K562 (cell line): ENCODE measurements around the gene LTBP2. TPM values are rescaled to one million over a fixed set of nuclear protein-coding genes. Genes with fewer than 3 reads are reported as not detected.

Experiments used
- ATAC-seq: fragments of 200-7000 bp; cut with Tn5 transposase; 3 replicates; pipeline ENCODE4 v1.9.1; 2020; ENCODE audit warnings: moderate library complexity
- BruUV-seq: library from RNA; stranded (reverse); fragments of 400-500 nt; replicated peaks from 2 replicates; lab custom pipeline; 2021; lab: Mats Ljungman, UMichigan
- CTCF ChIA-PET: fragments of 300-600 bp; formaldehyde crosslinking; extraction: SDS; loops from one replicate; lab custom pipeline; 2021; ENCODE audit warnings: low intra/inter-chr PET ratio; lab: Yijun Ruan, JAX
- POLR2A ChIA-PET: fragments of 300-600, 350-650 bp; sonication (Branson Sonifier 250); formaldehyde crosslinking; extraction: SDS; loops from one replicate; lab custom pipeline; 2021; ENCODE audit warnings: antibody characterized with exemption, inconsistent platforms; lab: Yijun Ruan, JAX
- DNase-seq, 4 experiments: peaks; one replicate each; pipeline versions ENCODE4 v3.0.0 to v3.0.0-alpha.2; 2011 to 2018; ENCODE audit warnings: low spot score in 3 of 4, mixed read lengths in 3 of 4; ENCODE audit errors: extremely low read depth in 1 of 4
- FAIRE-seq: peaks from 2 replicates; lab custom pipeline; 2011; peaks lifted over from hg19 to GRCh38; lab: Jason Lieb, UNC
- H2AFZ ChIP-seq: 2 replicates; pipeline ENCODE4 v1.6.0; 2011; ENCODE audit warnings: low read depth, low read length, control low read depth, inconsistent platforms
- H3K27ac ChIP-seq: fragments of 200-600 bp; 3 replicates; pipeline ENCODE4 v1.8.0; 2011; ENCODE audit warnings: low read depth, mild to moderate bottlenecking, control low read depth, inconsistent platforms, low read length, moderate library complexity, mixed read lengths; ENCODE audit errors: extremely low read depth
- H3K27me3 ChIP-seq, 2 experiments: fragments of 300-600 bp in 1 of 2; 2 replicates in 1 of 2; 3 replicates in 1 of 2; pipeline versions ENCODE4 v1.6.0 to v1.8.0; 2011; ENCODE audit warnings: inconsistent platforms in 2 of 2, low read length in 2 of 2, mild to moderate bottlenecking in 1 of 2, mixed read lengths in 1 of 2, moderate library complexity in 1 of 2; ENCODE audit not compliant: control insufficient read depth in 2 of 2, insufficient read depth in 2 of 2
- H3K36me3 ChIP-seq: fragments of 300-600 bp; 3 replicates; pipeline ENCODE4 v1.8.0; 2011; ENCODE audit warnings: mild to moderate bottlenecking, low read length, inconsistent platforms; ENCODE audit not compliant: control insufficient read depth, insufficient read depth
- H3K4me1 ChIP-seq, 2 experiments: fragments of 200-600 bp in 1 of 2; replicated peaks in 1 of 2; 2 replicates in 1 of 2; 3 replicates in 1 of 2; pipeline versions ENCODE4 v1.5.1 to v1.8.0; 2011; ENCODE audit warnings: inconsistent platforms in 2 of 2, low read length in 2 of 2, mild to moderate bottlenecking in 1 of 2, mixed read lengths in 1 of 2, moderate library complexity in 1 of 2; ENCODE audit not compliant: control insufficient read depth in 2 of 2, insufficient read depth in 2 of 2
- H3K4me2 ChIP-seq: 2 replicates; pipeline ENCODE4 v1.6.1; 2011; ENCODE audit warnings: low read length, control low read depth, inconsistent platforms, mixed read lengths; ENCODE audit not compliant: insufficient read depth
- H3K4me3 ChIP-seq: fragments of 200-600 bp; sonication (generic), shearing (Covaris generic); 2 replicates; pipeline ENCODE4 v1.5.1; 2016; ENCODE audit warnings: control low read depth, inconsistent platforms
- H3K79me2 ChIP-seq: fragments of 200-600 bp; 3 replicates; pipeline ENCODE4 v1.8.0; 2011; ENCODE audit warnings: low read length, inconsistent platforms; ENCODE audit not compliant: control insufficient read depth, insufficient read depth
- H3K9ac ChIP-seq, 2 experiments: 2 replicates each; pipeline versions ENCODE4 v1.6.0 to v1.6.1; 2011; ENCODE audit warnings: low read depth in 2 of 2, low read length in 2 of 2, control low read depth in 1 of 2, inconsistent platforms in 1 of 2, mild to moderate bottlenecking in 1 of 2, mixed read lengths in 1 of 2; ENCODE audit not compliant: insufficient read depth in 1 of 2
- H3K9me1 ChIP-seq: one replicate; pipeline ENCODE4 v1.6.0; 2011; ENCODE audit warnings: inconsistent platforms, mild to moderate bottlenecking, low read length, moderate library complexity; ENCODE audit not compliant: control insufficient read depth, insufficient read depth
- H3K9me3 ChIP-seq: replicated peaks from 2 replicates; pipeline ENCODE4 v1.5.1; 2011; ENCODE audit warnings: low read depth, low read length, inconsistent platforms; ENCODE audit not compliant: control insufficient read depth, insufficient read depth
- H4K20me1 ChIP-seq: replicated peaks from 2 replicates; pipeline ENCODE4 v1.6.1; 2011; ENCODE audit warnings: low read length, inconsistent platforms, mixed read lengths; ENCODE audit not compliant: control insufficient read depth, insufficient read depth
- C11orf30 ChIP-seq: fragments of 450-650 bp; IDR thresholded peaks from 2 replicates; pipeline ENCODE4 v1.6.1; 2016; ENCODE audit warnings: low read depth, mild to moderate bottlenecking
- ELF1 ChIP-seq: fragments of 200-800 bp; sonication (Bioruptor generic); IDR thresholded peaks from 2 replicates; pipeline ENCODE4 v1.6.1; 2016; ENCODE audit warnings: missing genetic modification characterization, missing compliant biosample characterization
- FOXJ2 ChIP-seq: fragments of 200-800 bp; sonication (Bioruptor generic); IDR thresholded peaks from 2 replicates; pipeline ENCODE4 v1.6.1; 2016; ENCODE audit warnings: missing genetic modification characterization, missing compliant biosample characterization
- GTF2B ChIP-seq: IDR thresholded peaks from 2 replicates; pipeline ENCODE4 v1.6.1; 2011; ENCODE audit not compliant: insufficient read length; ENCODE audit errors: extremely low read depth
- KAT7 ChIP-seq: sonication (generic); formaldehyde crosslinking; IDR thresholded peaks from 2 replicates; pipeline ENCODE4 v1.8.0; 2022; ENCODE audit warnings: missing genetic modification reagents, mild to moderate bottlenecking, borderline replicate concordance
- RFX1 ChIP-seq: fragments of 450-650 bp; IDR thresholded peaks from 2 replicates; pipeline ENCODE4 v1.6.1; 2016; ENCODE audit warnings: mild to moderate bottlenecking, moderate library complexity
- RREB1 ChIP-seq: fragments of 250-450 bp; sonication (Bioruptor Pico); IDR thresholded peaks from 2 replicates; pipeline ENCODE4 v1.4.0; 2020
- SFPQ ChIP-seq: fragments of 200-400 bp; formaldehyde crosslinking; IDR thresholded peaks from 2 replicates; pipeline ENCODE4 v1.6.1; 2017; ENCODE audit warnings: mild to moderate bottlenecking, low read depth, low read length, moderate library complexity
- SMAD3 ChIP-seq: fragments of 450-650 bp; formaldehyde crosslinking; conservative IDR thresholded peaks from 2 replicates; pipeline ENCODE4 v1.4.0; 2020; ENCODE audit warnings: mild to moderate bottlenecking
- SPI1 ChIP-seq: IDR thresholded peaks from 2 replicates; pipeline ENCODE4 v1.6.1; 2011; ENCODE audit warnings: low read depth, low read length, control low read depth, borderline replicate concordance
- VEZF1 ChIP-seq: fragments of 200-800 bp; sonication (Bioruptor generic); IDR thresholded peaks from 2 replicates; pipeline ENCODE4 v1.6.1; 2017; ENCODE audit warnings: missing genetic modification characterization, missing compliant biosample characterization
- ZNF316 ChIP-seq: fragments of 450-650 bp; IDR thresholded peaks from 2 replicates; pipeline ENCODE4 v1.6.1; 2016
- ZNF57 ChIP-seq: fragments of 450-650 bp; formaldehyde crosslinking; IDR thresholded peaks from 2 replicates; pipeline ENCODE4 v1.4.0; 2020; ENCODE audit warnings: mild to moderate bottlenecking, moderate library complexity
- ZZZ3 ChIP-seq: fragments of 450-650 bp; IDR thresholded peaks from 2 replicates; pipeline ENCODE4 v1.6.1; 2016; ENCODE audit warnings: antibody characterized with exemption, mild to moderate bottlenecking, moderate library complexity
- in situ Hi-C: fragments of 300-500 bp; cut with MboI; formaldehyde crosslinking; loops from 4 replicates; pipeline ENCODE4 v1.15.0; 2018; ENCODE audit warnings: inconsistent platforms, mixed read lengths
- intact Hi-C: fragments of 100-400 bp; cut with micrococcal nuclease; formaldehyde crosslinking; loops from 2 replicates; pipeline ENCODE4 v1.14.2; 2022
- polyA plus RNA-seq, 8 experiments: library from polyadenylated mRNA; depleted of rRNA in 4 of 8; stranded (reverse) in 5 of 8; unstranded in 3 of 8; fragments of >200 nt; fragmentation: Nextera tagmentation in 2 of 8; fragmentation: Illumina TruSeq in 1 of 8; extraction: Ambion mirVana in 2 of 8; extraction: Trizol in 1 of 8; gene quantifications; 2 replicates each; pipeline versions ENCODE4 v1.2.1 to v1.2.3, GENCODE V29; 2011 to 2014; ENCODE audit warnings: inconsistent platforms in 1 of 8, missing spikeins in 1 of 8
- total RNA-seq, 7 experiments: library from RNA; depleted of rRNA in 6 of 7; stranded (reverse); fragments of >200 nt in 6 of 7; fragmentation: Illumina TruSeq in 2 of 7; extraction: Trizol in 2 of 7; gene quantifications; 2 replicates each; pipeline versions ENCODE4 v1.2.1 to v1.2.3, GENCODE V29; 2011 to 2021; ENCODE audit warnings: low replicate concordance in 1 of 7

Gene LTBP2
- total and polyA plus RNA-seq, 9 of the 15 experiments (the other 6 are each of a cell fraction or from before 2014, with no cell fraction given) = under 0.01 to 0.18 (median 0.03) TPM; not detected in 3

GRCh38 chr14:74524812-74525135, 87.3 kb downstream of the LTBP2 start:
- ChIA-PET POLR2A (no interaction called here), CTCF (no interaction called here)
- DNase-seq = no peak
- in situ Hi-C loops = no loop called here
- Histone ChIP-seq H3K27ac (no peak overlapping the region), H3K9me3 (no peaks in the 10 kb centered on the region), H3K27me3 (peaks cover 0 to 30% of the 10 kb centered on the region in 2 experiments; a peak in 3 of 5 replicates), H3K36me3 (no peaks in the 10 kb centered on the region), H3K79me2 (no peaks in the 10 kb centered on the region), H4K20me1 (no peaks in the 10 kb centered on the region), H3K4me2 (no peak overlapping the region), H3K9ac (no peak overlapping the region), H3K9me1 (no peaks in the 10 kb centered on the region), H2AFZ (no peak overlapping the region), H3K4me1 (peaks cover 0 to 10% of the 10 kb centered on the region in 2 experiments; a peak in 2 of 5 replicates), H3K4me3 (no peak overlapping the region)
- no TSS peak for BruUV-seq
- no peak for FAIRE-seq
- intact Hi-C loops = no loop called here
- ATAC-seq = no peak
- TF ChIP-seq SFPQ (no peak), FOXJ2 (no peak), KAT7 (CRISPR knock-in tag) (no peak), VEZF1 (no peak), RREB1 (CRISPR knock-in tag) (no peak), ELF1 (tag) (no peak), RFX1 (no peak), GTF2B (no peak), SMAD3 (CRISPR knock-in tag) (no peak), SPI1 (no peak), ZZZ3 (no peak), ZNF57 (CRISPR knock-in tag) (no peak), C11orf30 (no peak), ZNF316 (no peak)
